ENCODE results near the gene NDRG2.

Gene NDRG2

DNA sequence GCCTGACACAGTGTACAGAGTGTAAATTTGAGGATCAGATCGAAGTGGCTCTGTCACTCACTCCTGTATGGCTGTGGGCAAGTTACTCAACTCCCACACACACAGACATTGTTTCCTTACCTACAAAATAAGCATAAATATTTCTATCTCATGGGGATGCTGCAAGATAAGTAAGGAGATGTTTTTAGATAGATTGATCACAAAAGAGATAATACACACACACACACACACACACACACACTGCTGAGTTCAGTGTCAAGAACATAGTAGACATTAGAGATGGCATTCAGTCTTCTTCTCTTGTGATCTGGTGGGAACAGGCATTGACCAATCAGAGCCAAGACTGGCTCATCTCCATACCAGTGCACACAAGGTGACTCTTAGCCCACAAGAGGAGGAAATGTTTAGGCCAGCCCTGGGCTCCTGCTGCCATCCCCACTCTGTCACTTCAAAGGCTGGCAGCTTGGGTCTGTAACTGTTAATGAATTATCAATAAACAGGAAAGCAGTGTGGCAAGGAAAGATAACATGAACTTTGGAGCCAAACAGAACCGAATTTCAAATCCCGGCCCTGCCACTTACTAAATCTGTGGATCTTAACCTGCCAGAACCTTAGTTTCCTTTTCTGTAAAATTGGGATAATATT is 29.4 kb upstream of the NDRG2 start:
- Histone ChIP-seq H3K4me1 (ENCODE audit: control insufficient read depth, insufficient read depth, low read length) (peaks cover 9% of the 10 kb centered on the region), H3K27ac (ENCODE audit: low read depth, low read length) (no peak overlapping the region), H3K27me3 (ENCODE audit: control insufficient read depth, insufficient read depth, low read length) (no peaks in the 10 kb centered on the region; the same call in 1 of the 2 replicates), H3K9me3 (ENCODE audit: control insufficient read depth, insufficient read depth, low read length) (no peaks in the 10 kb centered on the region), H3K4me3 (ENCODE audit: low read depth, low read length) (no peak overlapping the region), H3K36me3 (ENCODE audit: control insufficient read depth, insufficient read depth, low read length) (no peaks in the 10 kb centered on the region), H3K9ac (ENCODE audit: low read depth, low read length) (no peak overlapping the region)

DNA sequence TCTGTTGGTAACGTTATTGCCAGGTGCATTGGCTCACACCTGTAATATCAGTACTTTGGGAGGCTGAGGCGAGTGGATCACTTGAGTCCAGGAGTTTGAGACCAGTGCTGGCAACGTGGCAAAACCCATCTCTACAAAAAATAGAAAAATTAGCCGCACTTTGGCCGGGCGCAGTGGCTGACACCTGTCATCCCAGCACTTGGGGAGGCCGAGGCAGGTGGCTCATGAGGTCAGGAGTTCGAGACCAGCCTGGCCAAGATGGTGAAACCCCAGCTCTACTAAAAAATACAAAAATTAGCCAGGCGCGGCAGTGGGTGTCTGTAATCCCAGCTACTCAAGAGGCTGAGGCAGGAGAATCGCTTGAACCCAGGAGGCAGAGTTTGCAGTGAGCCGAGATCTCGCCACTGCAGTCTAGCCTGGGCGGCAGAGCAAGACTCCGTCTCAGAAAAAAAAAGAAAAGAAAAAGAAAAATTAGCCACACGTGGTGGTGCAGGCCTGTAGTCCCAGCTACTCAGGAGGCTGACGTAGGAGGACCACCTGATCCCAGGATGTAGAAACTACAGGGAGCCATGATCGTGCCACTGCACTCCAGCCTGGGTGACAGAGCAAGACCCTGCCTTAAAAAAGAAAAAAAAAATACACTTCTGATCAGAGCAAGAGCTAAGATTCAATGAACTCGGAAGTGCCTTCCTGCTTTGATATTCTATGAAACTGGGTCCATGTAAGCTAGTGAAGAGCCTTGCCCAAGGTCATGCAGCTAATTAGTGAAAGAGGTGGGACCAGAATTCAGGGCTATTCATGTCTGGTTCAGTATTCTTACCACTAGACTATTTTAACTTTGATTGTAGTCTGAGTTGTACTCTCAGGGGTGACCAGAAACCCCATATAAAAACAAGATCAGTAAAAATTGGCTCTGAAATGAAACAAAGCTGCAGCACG is 28.6 kb upstream of the NDRG2 start:
- no peaks in the 10 kb centered on the region for H3K36me3 ChIP-seq (ENCODE audit: control insufficient read depth, insufficient read depth, low read length)
- no peaks in the 10 kb centered on the region; the same call in 1 of the 2 replicates for H3K27me3 ChIP-seq (ENCODE audit: control insufficient read depth, insufficient read depth, low read length)
- no peaks in the 10 kb centered on the region for H3K9me3 ChIP-seq (ENCODE audit: control insufficient read depth, insufficient read depth, low read length)
- no peak overlapping the region for H3K27ac ChIP-seq (ENCODE audit: low read depth, low read length)
- no peak overlapping the region for H3K4me3 ChIP-seq (ENCODE audit: low read depth, low read length)
- H3K4me1 ChIP-seq (ENCODE audit: control insufficient read depth, insufficient read depth, low read length), result peaks cover 9% of the 10 kb centered on the region
- no peak overlapping the region for H3K9ac ChIP-seq (ENCODE audit: low read depth, low read length)

DNA sequence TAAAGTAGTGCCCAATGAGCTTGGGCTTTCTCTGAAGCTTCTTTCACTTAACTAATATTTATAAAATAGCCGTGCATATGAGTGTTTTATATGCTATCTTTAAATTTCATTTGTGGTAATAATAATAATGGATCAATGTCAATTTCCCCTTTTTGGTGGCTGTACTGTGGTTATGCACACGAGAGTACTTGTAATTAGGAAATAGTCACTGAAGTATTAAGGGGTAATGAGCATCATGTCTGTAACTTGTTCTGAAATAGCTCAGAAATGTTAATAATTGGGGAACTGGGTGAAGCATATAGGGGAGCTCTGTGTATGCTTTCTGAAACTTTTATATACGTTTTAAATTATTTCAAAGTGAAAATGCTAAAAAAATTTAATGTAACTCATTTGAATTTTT is 25.7 kb upstream of the NDRG2 start:
- H3K4me3 ChIP-seq (ENCODE audit: low read depth, low read length), result no peak overlapping the region
- H3K36me3 ChIP-seq (ENCODE audit: control insufficient read depth, insufficient read depth, low read length), result no peaks in the 10 kb centered on the region
- 0 out of 2 replicates have a peak, but pooled peaks cover 4% of the 10 kb centered on the region for H3K4me1 ChIP-seq (ENCODE audit: control insufficient read depth, insufficient read depth, low read length)

DNA sequence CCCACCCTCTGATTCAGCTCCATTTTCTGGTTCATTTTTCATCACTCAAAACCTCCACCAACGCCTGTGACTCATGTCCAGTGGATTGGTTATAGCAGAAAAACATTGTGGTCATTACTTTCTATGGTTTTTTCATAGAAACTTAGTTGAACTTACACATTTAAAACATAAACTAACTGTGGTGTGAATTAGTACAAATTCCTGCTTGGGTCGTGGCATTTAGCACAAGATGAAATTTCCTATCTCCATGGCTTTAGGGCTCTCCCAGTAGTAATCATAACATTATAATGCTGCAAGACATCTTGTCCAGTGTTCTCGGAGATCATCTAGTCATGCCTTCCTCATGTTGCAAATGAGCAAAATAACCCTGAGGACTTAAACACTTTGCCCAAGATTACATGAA is 24.4 kb upstream of the NDRG2 start:
- H3K9me3 ChIP-seq (ENCODE audit: control insufficient read depth, insufficient read depth, low read length), result no peaks in the 10 kb centered on the region
- H3K4me3 ChIP-seq (ENCODE audit: low read depth, low read length), result no peak overlapping the region
- H3K36me3 ChIP-seq (ENCODE audit: control insufficient read depth, insufficient read depth, low read length), result no peaks in the 10 kb centered on the region
- no peaks in the 10 kb centered on the region for H3K4me1 ChIP-seq (ENCODE audit: control insufficient read depth, insufficient read depth, low read length)
- H3K9ac ChIP-seq (ENCODE audit: low read depth, low read length), result no peak overlapping the region
- no peaks in the 10 kb centered on the region for H3K27me3 ChIP-seq (ENCODE audit: control insufficient read depth, insufficient read depth, low read length)
- no peak overlapping the region for H3K27ac ChIP-seq (ENCODE audit: low read depth, low read length)

More for the DNA sequence above, 25.7 kb upstream of the NDRG2 start:
- Histone ChIP-seq H3K27me3 (ENCODE audit: control insufficient read depth, insufficient read depth, low read length) (no peaks in the 10 kb centered on the region), H3K9ac (ENCODE audit: low read depth, low read length) (no peak overlapping the region), H3K27ac (ENCODE audit: low read depth, low read length) (no peak overlapping the region), H3K9me3 (ENCODE audit: control insufficient read depth, insufficient read depth, low read length) (no peaks in the 10 kb centered on the region)

DNA sequence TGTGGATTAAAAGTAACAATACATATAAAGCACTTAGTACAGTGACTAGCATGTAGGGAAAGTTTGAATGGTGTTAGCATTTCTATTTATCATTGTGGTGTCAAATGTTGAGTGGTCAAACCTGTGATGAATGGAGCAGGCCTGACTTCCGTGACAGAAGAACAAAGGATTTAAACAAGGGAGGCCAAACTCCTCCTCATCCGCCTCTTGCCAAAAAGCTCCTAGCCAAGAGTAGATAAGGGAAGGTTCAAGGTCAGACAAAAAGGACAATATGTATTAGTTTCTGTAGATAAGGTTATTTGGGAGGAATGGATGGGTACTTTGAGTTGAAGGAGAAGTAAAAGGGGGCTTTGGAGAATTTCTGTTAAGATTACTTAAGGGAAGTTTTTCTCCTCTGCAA is 23.8 kb upstream of the NDRG2 start:
- Histone ChIP-seq H3K27me3 (ENCODE audit: control insufficient read depth, insufficient read depth, low read length) (no peaks in the 10 kb centered on the region), H3K9me3 (ENCODE audit: control insufficient read depth, insufficient read depth, low read length) (no peaks in the 10 kb centered on the region), H3K4me3 (ENCODE audit: low read depth, low read length) (no peak overlapping the region), H3K27ac (ENCODE audit: low read depth, low read length) (no peak overlapping the region), H3K4me1 (ENCODE audit: control insufficient read depth, insufficient read depth, low read length) (no peaks in the 10 kb centered on the region), H3K9ac (ENCODE audit: low read depth, low read length) (no peak overlapping the region), H3K36me3 (ENCODE audit: control insufficient read depth, insufficient read depth, low read length) (no peaks in the 10 kb centered on the region)

DNA sequence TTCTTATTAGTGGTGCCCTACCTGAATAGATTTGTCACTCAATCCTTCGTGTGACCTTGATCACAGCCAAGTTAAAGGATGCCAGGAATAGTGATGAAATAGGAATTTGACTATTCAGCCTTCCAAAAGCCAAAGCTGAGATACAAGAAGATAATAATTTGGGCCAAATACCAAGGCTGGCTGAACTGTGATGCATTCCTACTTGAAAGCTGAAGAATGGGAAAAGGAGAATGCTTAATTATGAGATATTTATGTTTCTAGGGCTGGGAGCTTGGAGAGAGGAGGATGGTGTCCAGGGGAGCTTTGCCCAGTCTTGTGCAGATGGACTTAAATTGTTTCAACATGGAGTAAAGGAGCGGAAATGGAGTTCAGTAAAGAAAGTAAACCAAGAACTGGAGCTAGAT is 22.5 kb upstream of the NDRG2 start:
- no peaks in the 10 kb centered on the region for H3K36me3 ChIP-seq (ENCODE audit: control insufficient read depth, insufficient read depth, low read length)
- no peak overlapping the region for H3K9ac ChIP-seq (ENCODE audit: low read depth, low read length)
- no peaks in the 10 kb centered on the region for H3K4me1 ChIP-seq (ENCODE audit: control insufficient read depth, insufficient read depth, low read length)
- H3K27ac ChIP-seq (ENCODE audit: low read depth, low read length), result no peak overlapping the region
- no peaks in the 10 kb centered on the region for H3K27me3 ChIP-seq (ENCODE audit: control insufficient read depth, insufficient read depth, low read length)
- no peak overlapping the region for H3K4me3 ChIP-seq (ENCODE audit: low read depth, low read length)
- H3K9me3 ChIP-seq (ENCODE audit: control insufficient read depth, insufficient read depth, low read length), result no peaks in the 10 kb centered on the region

DNA sequence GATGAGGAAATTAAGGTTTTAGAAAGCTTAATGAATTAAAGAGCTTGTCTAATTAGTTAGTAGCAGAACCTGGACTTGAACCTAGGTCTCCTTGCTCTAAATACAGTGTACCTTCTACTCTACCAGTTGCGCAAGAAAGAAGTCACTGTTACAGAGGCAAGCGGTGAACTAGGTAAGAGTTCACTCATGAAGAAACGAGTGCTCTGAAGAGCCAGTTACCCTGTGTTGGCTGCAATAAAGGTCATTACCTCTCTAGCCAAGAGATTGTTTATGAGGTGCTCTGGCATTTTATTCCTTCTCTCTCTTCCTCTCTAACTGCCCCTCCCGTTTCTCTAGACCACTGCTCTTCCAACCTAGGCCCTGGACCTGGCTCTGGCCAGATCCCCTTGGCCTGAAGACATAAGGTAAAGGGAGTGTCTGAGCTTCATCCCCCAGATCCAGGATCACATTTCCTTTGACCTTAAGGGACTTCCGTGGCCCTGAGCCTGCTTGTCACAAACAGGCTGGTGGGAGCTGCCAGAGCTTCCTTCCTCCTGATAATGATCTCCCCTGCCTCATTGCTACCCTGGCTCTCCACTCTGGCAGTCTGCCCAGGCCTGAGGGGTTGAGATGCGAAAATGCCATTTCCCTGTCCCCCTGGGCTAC is 19.2 kb upstream of the NDRG2 start:
- H3K27ac ChIP-seq (ENCODE audit: low read depth, low read length), result no peak overlapping the region

DNA sequence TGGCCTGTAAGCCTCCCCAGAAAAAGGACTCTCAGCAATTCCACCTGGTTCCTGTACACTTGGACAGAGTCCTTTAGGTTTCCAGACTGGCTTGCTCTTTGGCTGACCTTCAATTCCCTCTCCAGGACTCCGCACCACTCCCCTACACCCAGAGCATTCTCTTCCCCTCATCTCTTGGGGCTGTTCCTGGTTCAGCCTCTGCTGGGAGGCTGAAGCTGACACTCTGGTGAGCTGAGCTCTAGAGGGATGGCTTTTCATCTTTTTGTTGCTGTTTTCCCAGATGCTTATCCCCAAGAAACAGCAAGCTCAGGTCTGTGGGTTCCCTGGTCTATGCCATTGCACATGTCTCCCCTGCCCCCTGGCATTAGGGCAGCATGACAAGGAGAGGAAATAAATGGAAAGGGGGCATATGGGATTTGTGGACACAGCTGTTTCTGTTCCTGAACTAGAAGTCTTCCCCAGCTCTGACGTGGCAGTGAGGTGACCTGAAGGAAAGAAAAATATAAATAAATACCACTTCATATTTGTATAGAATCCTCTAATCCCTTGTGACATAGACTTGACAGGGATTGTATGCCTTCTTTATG is 18.6 kb upstream of the NDRG2 start:
- Histone ChIP-seq H3K27me3 (ENCODE audit: control insufficient read depth, insufficient read depth, low read length) (no peaks in the 10 kb centered on the region), H3K4me1 (ENCODE audit: control insufficient read depth, insufficient read depth, low read length) (peaks cover 15% of the 10 kb centered on the region), H3K4me3 (ENCODE audit: low read depth, low read length) (no peak overlapping the region), H3K27ac (ENCODE audit: low read depth, low read length) (no peak overlapping the region), H3K9ac (ENCODE audit: low read depth, low read length) (no peak overlapping the region), H3K9me3 (ENCODE audit: control insufficient read depth, insufficient read depth, low read length) (no peaks in the 10 kb centered on the region), H3K36me3 (ENCODE audit: control insufficient read depth, insufficient read depth, low read length) (no peaks in the 10 kb centered on the region)

More for the DNA sequence above, 19.2 kb upstream of the NDRG2 start:
- H3K27me3 ChIP-seq (ENCODE audit: control insufficient read depth, insufficient read depth, low read length), result no peaks in the 10 kb centered on the region
- H3K4me1 ChIP-seq (ENCODE audit: control insufficient read depth, insufficient read depth, low read length), result peaks cover 9% of the 10 kb centered on the region
- no peak overlapping the region for H3K4me3 ChIP-seq (ENCODE audit: low read depth, low read length)
- H3K9me3 ChIP-seq (ENCODE audit: control insufficient read depth, insufficient read depth, low read length), result no peaks in the 10 kb centered on the region
- no peak overlapping the region for H3K9ac ChIP-seq (ENCODE audit: low read depth, low read length)
- no peaks in the 10 kb centered on the region for H3K36me3 ChIP-seq (ENCODE audit: control insufficient read depth, insufficient read depth, low read length)

DNA sequence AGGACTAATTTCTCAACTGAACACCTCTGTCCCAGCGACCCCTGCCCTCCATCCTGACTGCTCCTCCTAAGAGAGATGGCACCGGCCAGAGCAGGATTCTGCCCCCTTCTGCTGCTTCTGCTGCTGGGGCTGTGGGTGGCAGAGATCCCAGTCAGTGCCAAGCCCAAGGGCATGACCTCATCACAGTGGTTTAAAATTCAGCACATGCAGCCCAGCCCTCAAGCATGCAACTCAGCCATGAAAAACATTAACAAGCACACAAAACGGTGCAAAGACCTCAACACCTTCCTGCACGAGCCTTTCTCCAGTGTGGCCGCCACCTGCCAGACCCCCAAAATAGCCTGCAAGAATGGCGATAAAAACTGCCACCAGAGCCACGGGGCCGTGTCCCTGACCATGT is 18.1 kb upstream of the NDRG2 start:
- H3K9me3 ChIP-seq (ENCODE audit: control insufficient read depth, insufficient read depth, low read length), result no peaks in the 10 kb centered on the region
- no peak overlapping the region for H3K27ac ChIP-seq (ENCODE audit: low read depth, low read length)
- H3K27me3 ChIP-seq (ENCODE audit: control insufficient read depth, insufficient read depth, low read length), result no peaks in the 10 kb centered on the region
- H3K4me1 ChIP-seq (ENCODE audit: control insufficient read depth, insufficient read depth, low read length), result peaks cover 16% of the 10 kb centered on the region
- no peak overlapping the region for H3K4me3 ChIP-seq (ENCODE audit: low read depth, low read length)
- H3K36me3 ChIP-seq (ENCODE audit: control insufficient read depth, insufficient read depth, low read length), result no peaks in the 10 kb centered on the region
- no peak overlapping the region for H3K9ac ChIP-seq (ENCODE audit: low read depth, low read length)

DNA sequence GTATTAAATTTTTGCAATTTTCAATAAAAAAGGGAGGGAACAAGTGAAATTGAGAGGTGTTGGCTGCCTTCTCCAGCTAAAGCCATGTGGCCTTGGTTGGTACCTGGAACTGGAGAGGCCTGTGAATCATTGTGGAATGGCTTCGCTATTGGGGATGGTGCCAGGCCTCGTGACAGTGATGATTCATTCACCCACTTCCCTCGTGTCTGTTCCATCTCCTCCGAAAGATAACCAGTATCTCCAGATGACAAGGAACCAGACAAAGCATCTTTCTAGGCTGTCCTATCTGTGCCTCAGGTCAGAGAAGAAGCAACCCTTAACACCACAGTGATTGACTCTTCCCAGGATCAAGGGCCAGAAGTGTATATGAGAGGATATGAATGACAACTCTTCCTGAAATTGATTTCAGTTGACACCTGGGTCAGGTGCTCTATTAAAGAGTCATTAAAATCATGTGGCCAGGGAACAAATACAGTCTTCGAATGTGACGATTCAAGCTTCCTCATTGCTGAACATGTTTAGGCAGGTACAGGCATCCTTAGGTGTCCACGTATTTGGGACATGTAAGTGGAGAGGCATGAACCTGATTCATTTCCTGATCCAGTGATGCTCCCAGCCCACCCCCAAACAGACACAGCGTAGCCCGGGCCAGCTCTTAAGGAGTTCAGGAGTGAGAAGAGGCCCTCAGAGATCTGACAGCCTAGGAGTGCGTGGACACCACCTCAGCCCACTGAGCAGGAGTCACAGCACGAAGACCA is 17.0 kb upstream of the NDRG2 start, which contains the start of gene RNASE7:
Gene RNASE7 (plus strand): TSS at position 687 of the 758 bp plus-strand sequence. CDS start 631 bp downstream, outside the sequence.
- Histone ChIP-seq H3K4me1 (ENCODE audit: control insufficient read depth, insufficient read depth, low read length) (peaks cover 16% of the 10 kb centered on the region), H3K27me3 (ENCODE audit: control insufficient read depth, insufficient read depth, low read length) (no peaks in the 10 kb centered on the region), H3K9me3 (ENCODE audit: control insufficient read depth, insufficient read depth, low read length) (no peaks in the 10 kb centered on the region), H3K4me3 (ENCODE audit: low read depth, low read length) (no peak within 1 kb of the TSS), H3K9ac (ENCODE audit: low read depth, low read length) (no peak within 1 kb of the TSS), H3K36me3 (ENCODE audit: control insufficient read depth, insufficient read depth, low read length) (no peaks in the 10 kb centered on the region), H3K27ac (ENCODE audit: low read depth, low read length) (no peak within 1 kb of the TSS)

All from HUES48 (cell line).